Upper lobe of left lung (tissue), 4 donors: ENCODE data around the gene SCO2.

ENCODE experiments used
- CTCF ChIP-seq, 6 experiments: fragments of 450-650 bp in 4 of 6; fragments of 200-600 bp in 2 of 6; sonication (generic) in 2 of 6; IDR thresholded peaks; one replicate each; pipeline ENCODE4 v1.5.1; 2016 to 2019; ENCODE audit warnings: antibody characterized with exemption in 6 of 6
- POLR2A ChIP-seq, 4 donors: fragments of 450-650 bp; IDR thresholded peaks; one replicate each; pipeline ENCODE4 v1.5.1; 2016 to 2017; ENCODE audit warnings: antibody characterized with exemption in 4 of 4, mild to moderate bottlenecking in 2 of 4
- POLR2AphosphoS5 ChIP-seq, 2 donors: sonication (generic); formaldehyde crosslinking; IDR thresholded peaks; one replicate each; pipeline ENCODE4 v1.5.1; 2017; ENCODE audit warnings: antibody characterized with exemption in 2 of 2

GRCh38 chr22:50527921-50528681 is 2.7 kb upstream of the SCO2 start:
- no peak for TF ChIP-seq CTCF (IDR thresholded peaks at IDR 0.05)
- no peak for TF ChIP-seq POLR2A (IDR thresholded peaks at IDR 0.05)
- no peak for TF ChIP-seq POLR2AphosphoS5 (IDR thresholded peaks at IDR 0.05)
